Islet precursor cell (in vitro differentiated cells): ENCODE measurements around the gene CDKL5.
"Not testable (repeated sequence)": the region's sequence is repeated elsewhere in the genome, so short reads cannot be mapped to it uniquely, and the experiment has no call there.

ENCODE experiments used
- DNase-seq: peaks from one replicate; pipeline ENCODE4 v3.0.0-alpha.2; 2018

The CDKL5 gene

DNA sequence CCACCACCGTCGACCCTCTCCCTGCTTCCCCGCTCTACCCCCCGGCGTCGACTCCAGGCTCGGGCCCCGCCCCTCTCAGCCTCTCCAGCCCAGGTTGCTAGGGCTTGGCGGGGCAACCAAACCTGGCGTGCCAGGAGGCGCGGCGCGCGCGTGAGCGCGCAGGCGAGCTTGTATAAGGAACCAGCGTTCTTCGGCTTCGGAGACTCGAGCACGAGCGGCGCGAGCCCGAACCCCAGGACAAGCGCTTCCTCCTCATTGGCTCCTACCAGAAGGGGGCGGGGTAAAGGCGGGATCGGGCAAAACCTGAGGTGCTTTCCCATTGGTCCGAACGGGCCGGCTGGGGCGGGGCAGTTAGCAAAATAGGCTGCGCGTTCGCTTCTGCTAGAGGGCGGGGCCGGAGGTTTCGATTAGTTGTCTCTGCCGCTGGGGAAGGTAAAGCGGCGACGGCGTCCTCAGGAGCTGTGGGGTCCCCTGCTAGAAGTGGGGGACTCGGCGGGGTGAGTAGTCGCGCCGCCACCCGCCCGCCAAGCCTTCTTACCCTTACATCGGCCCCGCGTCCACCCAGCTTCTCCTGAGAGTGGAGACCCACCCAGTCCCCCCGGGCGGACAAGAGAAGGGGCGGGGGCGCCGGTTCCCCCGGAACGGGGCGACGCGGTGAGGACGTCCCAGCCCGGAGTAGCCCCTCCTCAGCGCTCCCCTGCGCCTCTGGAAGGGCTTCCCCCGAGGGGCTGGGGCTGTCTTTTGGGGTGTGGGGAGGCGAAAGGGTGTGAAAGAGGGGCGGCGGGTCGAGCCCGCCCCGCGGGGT, at the start of gene CDKL5:
Gene CDKL5 (plus strand): TSS at position 410 of the 805 bp plus-strand sequence. CDS start 81,489 bp downstream, outside the sequence.
- DNase-seq, result peak; percentile 98

DNA sequence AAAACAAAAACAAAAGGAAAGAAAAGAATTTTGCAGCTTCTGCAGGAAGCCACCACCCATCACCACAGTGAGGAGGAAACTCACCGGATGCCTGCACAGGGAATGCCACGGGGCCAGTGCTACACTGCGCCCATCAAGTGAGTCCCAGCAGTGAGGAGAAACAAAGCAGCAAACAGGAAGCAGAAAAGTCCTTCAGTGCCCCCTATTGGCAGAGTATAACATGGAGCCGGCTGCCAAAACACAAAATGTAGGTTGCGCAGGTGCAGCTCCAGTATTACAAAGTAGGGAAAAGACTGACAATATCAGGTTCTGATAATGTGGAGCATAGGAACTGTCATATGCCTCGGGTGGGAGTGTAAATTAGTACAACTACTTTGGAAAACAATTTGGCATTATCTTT, 47.6 kb upstream of the CDKL5 start:
- DNase-seq, result peak; percentile 62

DNA sequence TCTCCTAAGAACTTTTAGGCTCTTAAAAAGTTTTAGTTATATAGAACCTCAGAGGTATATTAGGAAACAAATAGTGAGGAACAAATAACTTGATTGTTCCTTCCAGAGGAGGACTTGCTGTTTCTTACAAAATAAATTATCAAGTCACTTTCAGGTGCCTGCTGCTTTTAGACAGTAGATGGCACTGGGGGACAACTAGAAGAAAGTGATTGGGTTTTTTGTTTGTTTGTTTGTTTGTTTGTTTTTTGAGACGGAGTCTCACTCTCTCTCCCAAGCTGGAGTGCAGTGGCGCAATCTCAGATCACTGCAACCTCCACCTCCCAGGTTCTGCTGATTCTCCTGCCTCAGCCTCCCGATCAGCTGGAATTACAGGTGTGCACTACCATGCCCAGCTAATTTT, 35.4 kb upstream of the CDKL5 start:
- DNase-seq, result no peak

DNA sequence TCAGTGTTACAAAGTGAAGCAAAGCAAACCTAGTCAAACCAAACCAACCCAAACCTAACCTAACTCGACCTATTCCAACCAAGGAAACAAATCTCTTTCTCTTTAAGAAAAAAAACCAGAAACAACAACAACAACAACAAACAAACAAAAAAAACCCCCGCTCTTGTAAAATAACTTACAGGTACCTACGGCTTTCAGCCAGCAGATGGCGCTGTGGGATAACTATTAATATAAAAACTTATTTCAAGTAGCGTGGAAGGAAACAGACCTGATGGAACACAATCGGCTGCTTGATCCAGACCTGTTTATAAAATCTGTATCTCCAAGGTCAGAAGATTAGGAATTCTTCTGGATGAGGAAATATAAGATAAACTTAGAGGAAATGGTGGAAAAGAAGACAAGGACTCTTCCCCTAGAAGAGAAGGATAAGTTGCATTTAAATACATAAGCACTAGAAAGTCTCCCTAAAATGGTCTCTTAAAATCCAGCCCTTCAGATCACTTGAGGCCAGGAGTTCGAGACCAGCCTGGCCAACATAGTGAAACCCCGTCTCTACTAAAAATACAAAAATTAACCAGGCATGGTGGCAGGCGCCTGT, 34.4 kb upstream of the CDKL5 start:
- DNase-seq, result peak; percentile 63

DNA sequence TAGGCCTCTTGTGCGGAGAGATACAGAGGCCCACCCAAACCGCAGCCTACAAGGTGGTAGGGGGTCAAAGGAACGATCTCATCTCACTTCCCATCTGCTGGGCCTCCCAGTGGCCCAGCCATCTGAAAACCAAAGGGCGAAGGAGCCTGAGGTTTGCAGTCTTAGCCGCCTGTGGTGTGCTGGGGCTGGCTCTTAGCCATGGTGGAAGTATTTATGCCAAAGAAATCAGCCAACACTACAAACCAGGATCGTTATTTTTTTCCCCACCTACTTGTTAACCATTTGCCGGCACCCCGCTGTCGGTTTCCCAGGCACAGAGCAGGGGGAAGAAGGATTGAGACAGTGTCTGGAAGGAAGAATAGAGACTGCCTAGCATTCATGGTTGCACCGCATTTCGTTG, 30.9 kb upstream of the CDKL5 start:
- DNase-seq, result no peak

DNA sequence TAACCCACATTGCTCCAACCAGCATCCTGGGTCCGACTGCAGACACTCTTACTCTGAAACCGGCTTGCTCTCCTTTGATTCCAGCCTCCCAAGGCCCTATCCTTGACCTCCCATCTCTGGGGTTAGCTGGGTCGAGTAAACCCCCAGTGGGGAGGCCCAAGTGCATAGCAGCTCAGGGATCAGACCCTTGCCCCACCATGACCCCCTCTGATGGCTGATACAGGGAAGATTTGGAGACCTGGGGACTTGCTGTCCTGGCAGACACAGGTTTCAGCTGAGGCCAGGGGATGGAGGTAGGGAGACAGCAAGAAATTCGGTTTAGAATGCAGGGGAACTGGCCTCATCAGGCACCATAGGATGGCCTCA, 23.6 kb upstream of the CDKL5 start:
- DNase-seq, result no peak

DNA sequence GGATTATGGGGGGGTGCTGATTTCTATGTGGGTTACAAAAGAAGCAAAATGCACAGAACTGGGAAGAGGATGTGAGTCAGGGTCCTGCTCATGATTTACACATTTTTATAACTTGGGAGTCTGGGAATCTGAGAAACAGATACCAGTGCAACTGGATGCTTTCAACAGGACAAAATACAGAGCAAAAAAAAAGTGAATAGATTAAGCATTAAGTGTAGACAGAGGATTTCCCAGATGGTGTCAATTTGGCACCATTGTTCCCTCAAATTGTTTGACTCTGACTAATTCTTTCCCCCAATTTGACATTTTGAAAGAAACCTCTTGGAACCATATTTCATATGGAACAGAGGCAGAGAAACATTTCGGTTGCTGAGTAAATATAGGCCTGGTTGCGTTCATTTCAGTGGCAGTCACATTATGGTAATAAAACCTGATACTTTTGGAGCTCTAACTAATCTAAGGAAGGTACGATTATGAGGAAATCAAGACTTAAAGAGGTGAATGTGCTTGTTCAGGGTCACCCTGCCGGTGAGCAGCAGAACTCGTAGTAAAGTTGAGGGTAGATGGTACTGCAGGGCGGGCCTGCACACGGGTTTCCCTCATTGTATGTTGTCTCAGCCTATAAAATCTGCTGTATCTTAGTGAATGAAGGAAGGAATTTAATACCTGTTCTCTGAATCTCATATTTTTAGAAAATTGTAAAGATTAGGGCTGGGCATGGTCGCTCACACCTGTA, 18.7 kb upstream of the CDKL5 start:
- DNase-seq, result no peak

DNA sequence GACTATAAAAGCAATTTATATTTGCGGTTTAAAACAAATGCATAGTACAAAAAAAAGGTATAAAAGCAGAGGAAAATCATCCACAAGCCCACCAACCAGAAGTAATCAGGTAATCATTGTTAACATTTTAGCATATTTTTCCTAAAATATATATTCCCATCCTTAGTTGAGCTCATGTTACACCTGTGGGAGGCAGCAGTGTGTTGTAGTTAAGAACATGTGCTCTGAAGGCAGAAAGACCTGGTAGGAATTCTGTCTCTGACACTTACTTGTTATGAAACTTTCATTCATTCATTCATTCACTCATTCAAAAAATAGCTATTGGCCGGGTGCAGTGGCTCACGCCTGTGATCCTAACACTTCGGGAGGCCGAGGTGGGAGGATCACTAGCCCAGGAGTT, 15.4 kb upstream of the CDKL5 start:
- no peak for DNase-seq

DNA sequence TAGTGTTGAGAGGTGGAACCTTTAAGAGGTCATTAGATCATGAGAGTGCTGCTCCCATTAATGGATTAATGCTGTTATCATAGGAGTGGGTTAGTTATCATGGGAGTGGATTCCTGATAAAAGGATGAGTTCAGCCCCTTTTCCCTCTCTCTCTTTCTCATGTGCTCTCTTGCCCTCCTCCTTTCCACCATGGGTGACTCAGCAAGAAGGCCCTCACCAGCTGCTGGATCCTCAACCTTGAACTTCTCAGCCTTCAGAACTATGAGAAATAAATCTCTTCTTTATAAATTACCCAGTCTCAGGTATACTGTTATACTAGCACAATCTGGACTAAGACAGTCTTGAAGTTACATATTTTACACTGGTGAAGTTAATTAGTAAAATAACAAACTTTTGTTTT, 10.0 kb upstream of the CDKL5 start:
- no peak for DNase-seq

DNA sequence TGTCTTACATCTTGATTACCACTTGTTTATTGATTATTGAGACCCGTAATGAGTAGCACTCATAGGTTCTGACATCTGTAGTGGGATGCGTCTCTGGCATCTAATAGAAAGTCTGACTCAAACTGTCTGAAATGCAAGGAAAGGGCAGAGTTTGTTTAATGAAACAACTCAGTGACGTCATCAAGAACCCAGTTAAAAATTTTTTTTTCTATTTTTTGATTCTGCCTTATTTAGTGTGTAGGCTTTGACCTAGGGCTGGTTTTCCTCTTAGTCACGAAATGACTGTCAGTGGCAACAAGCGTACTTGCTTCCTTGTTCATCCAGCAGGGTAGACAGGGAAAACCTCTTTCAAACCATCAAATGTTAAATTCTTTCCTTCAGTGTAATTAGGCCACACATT, 3.1 kb upstream of the CDKL5 start:
- DNase-seq, result no peak

DNA sequence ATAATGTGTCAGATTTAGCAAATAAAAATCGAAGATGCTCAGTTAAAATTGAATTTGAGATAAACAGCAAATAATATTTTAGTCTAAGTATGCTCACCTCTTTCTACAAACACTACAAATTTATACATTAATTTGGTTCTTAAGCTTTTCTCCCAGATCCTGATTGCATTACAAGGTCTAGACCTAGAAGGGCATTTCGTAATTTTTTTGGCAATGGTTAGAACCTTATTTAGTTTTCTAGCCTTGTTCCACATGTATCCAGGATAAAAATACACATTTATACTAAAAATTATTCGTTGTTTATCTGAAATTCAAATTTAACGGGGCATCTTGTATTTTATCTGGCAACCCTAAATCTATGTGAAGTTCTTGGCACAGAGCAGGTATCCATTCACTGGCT, 2.5 kb upstream of the CDKL5 start:
- no peak for DNase-seq

DNA sequence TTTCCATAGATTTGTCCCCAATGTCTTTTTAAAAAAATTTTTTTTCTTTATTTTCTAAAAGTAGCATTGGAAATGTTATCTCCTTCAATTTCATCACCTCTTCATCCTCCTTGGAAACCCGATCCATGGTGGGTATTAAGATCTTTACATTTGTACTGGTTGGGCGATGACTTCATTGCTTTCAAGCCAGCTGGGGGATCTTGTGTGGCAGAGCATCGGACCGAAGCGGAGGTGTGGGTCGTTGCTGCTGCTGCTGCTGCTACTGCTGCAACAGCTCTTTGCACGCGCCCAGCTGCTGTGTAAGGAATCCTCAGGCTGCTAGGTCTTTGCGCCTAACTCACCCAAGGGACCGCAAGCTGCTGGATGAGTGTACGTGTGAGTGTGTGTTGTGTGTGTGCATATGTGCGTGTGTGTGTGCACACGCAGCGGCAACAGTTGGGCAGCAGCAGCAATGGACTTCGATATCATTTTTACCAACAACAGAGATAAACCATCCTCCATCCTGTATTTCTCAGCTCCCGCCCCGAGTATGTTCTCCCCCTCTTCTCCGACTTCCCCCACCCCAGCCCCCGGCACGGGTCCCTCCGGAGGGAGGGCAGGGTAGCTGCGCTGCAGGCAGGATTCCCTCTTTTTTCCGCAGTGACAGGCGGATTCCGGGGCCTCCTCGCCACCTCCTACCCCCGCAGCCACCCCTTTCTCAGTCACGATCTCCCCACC, 768 bp upstream of the CDKL5 start:
- DNase-seq, result peak; percentile 61

DNA sequence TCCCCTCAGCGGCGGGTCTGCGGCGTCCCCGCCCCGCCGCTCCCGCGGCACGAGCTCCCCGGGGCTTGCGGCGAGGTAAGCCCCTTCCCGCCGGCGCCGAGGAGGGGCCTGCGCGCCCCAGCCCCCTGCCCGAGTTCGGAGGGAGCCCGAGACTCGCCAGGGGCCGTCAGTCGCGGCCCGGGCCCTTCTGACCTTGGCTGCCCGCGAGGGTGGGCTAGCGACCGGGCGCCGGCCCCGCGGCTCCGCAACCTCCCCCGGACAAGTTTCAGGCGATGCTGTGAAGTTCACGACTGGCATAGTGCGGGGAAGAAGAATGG, 554 bp downstream of the CDKL5 start:
- DNase-seq, result no peak

DNA sequence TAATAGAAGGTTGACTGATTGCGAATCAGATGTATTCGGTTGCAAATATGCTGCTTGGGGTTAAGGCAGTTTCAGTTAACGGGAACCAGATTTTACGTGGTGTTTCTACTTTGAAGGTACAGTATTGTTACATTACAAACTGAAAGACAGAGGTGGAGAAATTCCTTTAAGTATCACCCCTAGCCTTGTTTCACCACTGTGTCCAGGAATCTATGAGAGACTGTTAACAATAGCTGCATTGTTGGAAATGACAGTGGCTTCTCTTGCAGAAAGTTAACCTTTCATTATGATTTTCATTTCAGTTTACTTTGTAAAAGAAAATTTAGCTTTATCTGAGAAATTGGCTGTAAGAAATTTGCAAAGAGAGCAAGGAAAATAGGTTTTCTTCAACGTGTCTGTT, 2.6 kb downstream of the CDKL5 start:
- no peak for DNase-seq

DNA sequence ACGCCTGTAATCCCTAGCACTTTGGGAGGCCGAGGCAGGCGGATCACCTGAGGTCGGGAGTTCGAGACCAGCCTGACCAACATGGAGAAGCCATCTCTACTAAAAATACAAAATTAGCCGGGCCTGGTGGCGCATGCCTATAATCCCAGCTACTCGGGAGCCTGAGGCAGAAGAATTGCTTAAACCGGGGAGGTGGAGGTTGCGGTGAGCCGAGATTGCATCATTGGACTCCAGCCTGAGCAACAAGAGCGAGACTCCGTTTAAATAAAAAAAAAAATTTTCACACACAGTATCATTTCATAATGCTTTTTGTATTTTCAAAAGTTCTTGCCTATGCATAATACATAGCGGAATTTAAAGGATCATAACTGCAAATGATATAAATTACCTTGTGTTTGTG, 7.9 kb downstream of the CDKL5 start:
- not testable (repeated sequence) for DNase-seq

DNA sequence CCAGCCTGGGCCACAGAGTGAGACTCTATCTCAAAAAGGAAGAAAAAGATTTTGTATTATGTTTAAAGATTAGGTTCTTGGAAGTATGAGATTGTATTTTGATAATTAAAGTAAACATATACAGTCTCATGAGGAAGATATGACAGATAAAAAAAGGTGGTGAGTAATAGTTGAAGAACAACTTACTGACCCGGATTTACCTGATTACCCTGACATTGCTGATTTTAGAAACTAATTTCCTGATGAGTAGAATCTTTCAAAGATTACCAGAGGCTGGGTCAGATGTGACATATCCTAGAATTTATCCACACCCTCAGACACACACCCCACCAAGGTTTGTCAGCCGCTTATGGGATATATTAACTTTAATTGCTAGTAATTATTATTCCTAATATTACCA, 9.5 kb downstream of the CDKL5 start:
- no peak for DNase-seq

DNA sequence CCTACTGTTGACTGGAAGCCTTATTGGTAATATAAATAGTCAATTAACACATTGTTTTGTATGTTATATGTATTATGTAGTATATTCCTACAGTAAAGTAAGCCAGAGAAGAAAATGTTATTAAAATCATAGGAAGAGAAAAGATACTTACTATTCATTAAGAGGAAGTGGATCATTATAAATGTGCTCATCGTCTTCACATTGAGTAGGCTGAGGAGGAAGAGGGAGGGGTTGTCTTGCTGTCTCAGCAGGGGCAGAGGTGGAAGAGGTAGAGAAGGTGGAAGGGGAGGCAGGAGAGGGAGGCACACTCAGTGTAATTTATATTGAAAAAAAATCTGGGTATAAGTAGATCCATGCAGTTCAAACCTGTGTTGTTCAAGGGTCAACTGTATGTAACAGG, 10.6 kb downstream of the CDKL5 start:
- no peak for DNase-seq

DNA sequence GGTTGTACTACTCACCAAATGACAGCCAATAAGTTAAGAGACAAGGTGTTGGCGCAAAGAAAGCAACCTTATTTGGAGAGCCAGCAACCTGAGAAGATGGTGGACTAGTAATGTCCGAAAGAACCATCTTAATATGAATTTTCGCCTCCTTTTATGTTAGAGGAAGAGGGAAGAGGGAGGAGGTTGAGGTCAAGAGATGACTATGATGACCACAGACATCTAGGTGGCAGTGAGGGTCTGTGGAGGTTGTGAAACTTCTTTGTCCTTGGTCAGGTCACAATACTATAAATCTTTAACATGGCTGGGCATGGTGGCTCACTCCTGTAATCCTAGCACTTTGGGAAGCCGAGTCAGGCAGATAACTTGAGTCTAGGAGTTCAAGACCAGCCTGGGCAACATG, 15.4 kb downstream of the CDKL5 start:
- DNase-seq, result no peak

DNA sequence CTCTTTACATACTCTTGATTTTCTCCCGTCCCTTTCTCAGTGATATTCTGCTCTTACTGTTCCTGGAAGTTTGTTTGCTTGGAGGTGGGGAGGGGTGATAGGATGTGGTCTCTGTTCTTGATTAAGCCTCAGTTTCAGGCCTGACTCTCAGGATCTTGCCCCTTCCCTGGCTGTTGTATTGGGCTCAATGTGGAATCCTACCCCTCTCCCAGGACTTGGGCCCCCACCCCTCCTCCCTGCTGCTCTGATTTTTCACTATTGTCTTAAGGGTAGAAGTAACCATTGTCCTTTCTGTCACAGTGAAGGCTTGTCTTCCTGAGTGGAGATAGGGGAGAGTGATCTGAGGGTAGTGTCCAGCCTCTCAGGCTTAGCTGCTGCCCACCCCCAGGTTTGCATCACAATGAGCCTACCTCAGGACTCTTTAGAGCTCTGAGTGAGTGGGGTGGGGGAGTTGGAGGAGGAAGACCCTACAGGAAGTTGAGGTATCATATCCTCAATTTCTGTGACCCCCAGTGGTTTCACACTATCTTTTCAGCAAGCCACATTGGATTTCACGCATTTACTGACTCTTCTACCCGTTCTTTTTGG, 16.5 kb downstream of the CDKL5 start:
- no peak for DNase-seq

DNA sequence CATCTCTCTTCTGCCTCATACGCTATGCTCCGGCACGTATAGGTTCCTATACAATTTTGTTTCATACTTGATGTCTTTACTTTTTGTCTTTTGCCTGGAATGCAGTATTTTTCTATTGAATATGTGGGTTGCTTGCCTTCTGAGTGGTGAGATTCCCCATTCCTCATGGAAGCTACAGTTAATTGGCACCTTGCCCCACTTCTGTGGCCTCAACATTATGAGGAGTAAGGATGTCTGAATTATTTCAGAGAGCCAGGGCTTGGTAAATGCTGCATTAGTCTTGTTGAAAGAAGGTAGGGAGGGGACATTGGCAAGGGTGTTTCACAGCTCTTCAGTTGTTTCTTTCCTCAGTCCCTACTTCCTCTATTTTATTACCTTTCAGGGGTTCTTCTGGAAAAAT, 23.0 kb downstream of the CDKL5 start:
- no peak for DNase-seq

DNA sequence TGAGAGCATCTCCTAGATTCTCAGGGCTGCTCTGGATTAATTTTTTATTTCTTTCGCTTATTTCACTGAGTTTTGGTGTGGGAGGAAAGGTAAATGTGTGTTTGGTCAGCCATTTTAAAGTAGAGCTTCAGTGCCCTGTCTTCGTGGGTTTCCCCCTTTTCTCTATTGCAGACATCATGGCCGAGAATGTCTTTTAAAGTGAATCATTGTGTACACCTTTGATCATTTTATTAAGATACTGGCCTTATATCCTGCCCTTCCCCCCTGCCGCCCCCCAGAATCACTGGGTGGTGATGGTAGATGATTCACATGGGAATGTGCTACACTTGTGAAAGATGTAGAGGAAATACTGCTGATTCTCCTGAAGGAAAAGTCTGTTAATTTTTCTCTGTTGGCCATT, 23.8 kb downstream of the CDKL5 start:
- no peak for DNase-seq

DNA sequence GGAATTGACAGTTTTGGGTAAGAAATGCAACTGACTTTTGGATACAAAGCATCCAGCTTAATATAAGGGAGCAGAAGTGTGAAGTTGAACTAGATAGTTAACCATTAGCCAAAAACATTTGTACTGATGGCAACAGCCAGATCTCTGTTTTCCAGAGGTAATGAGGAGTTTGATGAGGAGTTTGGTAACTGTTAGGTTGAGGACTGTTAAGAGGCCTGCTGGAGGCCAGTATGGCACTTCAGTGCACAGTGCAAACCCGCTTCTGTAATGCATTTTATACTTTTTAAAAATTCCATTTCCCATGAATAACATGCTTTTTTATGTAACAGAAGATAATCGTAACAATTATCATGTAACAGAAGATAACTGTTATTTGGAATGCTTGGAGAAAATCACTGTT, 30.0 kb downstream of the CDKL5 start:
- no peak for DNase-seq

DNA sequence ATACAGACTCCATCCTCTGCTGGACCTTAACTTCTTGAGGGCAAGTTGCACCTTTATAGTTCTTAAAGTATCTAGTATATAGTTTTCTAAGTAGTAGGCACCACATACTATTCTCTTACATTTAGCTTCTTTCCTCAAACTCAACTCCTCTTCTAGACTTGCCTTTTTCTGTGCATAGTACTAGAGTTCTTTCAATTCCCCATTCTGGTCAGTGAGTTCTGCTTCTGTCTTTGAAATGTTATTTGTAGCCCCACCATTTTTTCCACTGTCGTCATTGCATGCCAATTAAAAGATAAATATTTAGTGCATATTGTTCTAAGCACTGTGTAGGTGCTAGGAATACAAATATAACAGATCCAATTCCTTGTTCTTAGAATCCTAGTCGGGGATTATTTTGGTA, 31.6 kb downstream of the CDKL5 start:
- DNase-seq, result no peak
